G401.6 (cell line): ENCODE measurements around the gene GLCCI1.
"Not testable (repeated sequence)": the region's sequence is repeated elsewhere in the genome, so short reads cannot be mapped to it uniquely, and the experiment has no call there.

Source experiments
- FAIRE-seq: peaks from 2 replicates; lab custom pipeline; 2012; peaks lifted over from hg19 to GRCh38; lab: Jason Lieb, UNC

The GLCCI1 gene

DNA sequence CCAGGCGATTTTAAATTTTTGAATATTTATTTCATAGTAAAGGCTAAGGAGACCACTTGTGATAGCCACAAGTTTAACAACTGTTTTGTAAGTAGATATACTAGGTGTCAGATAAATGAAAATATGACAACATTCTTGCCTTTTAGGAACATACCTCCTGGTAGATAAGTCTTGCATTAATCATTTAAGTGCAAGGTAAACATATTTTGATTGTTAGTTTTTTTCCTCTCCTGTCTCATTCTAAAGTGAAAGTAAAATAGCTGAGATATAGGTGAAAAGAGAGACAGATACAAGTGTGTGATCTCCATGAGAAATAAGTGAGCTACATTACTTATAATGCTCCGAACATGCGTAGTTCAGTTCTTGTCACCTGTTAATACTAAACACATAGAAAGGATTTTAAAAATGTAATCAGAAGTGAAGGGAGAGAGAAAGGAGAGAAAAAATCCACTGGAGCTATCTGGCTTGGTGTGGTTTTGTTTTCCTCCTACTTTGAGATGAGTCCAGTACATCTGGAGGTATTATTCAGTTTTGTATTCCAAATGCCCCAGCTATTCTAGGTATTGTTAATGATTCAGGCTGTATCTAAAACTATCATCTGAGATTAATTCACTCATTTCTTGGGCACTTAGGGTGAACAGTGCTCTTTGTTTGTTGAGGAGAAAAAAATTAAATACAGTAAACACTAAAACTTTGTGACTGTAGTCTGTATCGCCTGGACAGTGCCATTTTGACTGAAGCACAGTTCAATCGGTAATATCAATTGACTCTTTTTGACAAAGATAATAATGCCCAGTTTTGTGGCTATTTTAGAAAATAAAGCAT, 21.2 kb downstream of the GLCCI1 start:
- FAIRE-seq = peak; percentile 69

DNA sequence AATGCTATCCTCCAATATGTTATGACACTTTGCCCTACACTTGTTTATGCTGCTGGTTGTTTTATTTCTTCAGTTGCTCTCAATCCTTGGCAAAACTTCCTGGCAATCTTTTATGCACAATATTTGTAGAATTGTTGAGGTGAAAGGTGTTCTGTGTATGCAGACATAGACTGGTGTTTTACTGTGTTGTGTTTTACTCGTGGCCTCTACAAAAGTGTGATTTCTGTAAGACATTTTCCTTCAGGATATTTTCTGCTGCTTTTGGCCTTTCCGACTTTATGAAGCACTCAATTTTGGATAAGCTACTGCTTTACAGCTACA, 21.8 kb downstream of the GLCCI1 start:
- FAIRE-seq = peak; percentile 23

DNA sequence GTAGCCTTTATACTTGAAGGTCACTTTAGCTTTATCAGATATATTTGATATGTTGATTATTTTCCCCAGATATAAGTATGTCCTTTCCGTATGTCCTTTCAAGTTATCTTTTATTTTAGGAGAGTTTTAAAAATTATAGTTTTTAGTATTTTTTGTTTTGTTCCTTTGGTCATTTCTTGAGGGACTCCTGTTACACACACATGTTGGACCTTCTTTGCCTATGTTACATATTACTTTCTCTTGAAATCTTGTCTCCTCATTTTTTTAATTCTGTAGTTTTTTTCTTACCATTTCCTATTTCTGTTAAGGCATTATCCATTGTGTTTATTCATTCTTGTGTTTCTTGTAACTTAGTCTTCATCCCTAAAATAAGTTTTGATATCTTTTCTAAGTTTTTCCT, 23.9 kb downstream of the GLCCI1 start:
- no peak for FAIRE-seq

DNA sequence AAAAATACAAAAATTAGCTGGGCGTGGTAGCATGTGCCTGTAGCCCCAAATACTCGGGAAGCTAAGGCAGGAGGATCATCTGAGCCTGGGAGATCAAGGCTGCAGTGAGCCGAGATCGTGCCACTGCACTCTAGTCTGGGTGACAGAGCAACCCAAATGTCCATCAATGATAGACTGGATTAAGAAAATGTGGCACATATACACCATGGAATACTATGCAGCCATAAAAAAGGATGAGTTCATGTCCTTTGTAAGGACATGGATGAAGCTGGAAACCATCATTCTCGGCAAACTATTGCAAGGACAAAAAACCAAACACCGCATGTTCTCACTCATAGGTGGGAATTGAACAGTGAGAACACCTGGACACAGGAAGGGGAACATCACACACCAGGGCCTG, 26.8 kb downstream of the GLCCI1 start:
- FAIRE-seq = not testable (repeated sequence)

DNA sequence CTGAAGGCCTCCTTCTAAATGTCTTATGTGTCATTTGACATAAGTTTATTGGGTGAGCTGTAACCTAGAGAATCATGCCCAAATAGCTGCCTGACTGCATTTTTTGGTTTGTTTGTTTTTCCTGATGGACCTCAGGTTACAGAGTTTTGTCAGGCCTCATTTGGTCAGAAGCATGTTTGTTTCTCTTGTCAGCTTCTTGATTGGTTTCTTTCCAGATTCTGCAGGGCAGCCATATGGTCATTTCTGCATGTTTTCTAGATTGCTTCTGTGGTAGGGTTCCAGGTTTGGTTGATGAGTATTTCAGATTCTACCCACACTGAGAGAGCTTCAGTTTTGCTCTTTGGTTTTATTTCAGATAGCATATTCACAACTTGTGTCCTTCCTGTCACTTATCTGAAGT, 28.0 kb downstream of the GLCCI1 start:
- FAIRE-seq = no peak

DNA sequence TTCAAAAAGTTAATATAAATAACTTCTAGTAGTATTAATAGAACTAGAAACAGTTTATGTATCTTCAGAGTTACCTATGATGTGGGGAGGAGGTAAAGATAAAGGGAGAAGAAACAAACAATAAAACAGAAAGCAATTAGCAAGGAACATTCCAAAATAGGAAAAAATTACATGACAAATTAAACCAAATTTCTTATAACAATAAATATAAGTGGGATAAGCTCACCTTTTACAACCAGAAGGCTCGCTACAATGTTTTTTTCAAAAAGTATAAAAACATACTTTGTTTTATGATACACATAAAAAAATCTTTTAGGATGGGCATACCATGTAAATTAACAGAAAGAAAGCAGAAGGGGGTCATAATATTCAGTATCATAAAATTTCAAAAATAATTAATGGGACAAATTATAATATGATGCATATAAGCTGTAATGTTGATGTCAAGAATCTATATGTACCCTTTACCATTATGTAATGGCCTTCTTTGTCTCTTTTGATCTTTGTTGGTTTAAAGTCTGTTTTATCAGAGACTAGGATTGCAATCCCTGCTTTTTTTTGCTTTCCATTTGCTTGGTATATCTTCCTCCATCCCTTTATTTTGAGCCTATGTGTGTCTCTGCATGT, 31.8 kb downstream of the GLCCI1 start:
- FAIRE-seq = no peak

DNA sequence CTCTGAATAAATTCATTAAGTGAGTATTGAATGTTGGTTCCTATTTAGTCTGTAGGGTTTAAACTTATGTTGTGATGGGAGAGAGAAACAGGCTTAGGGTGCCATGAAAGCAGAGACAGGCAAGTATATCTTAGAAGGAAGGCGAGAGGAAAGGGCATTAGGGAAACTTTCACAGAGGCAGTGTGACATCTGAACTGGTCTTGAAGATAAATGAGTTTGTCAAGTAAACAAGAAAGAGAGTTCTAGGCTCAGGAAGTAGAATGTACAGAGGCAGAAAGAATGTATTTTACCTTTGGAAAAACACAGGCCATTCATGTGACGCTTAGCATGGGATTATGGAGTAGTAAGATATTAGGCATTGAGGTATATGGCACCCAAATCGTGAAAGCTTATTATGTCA, 34.5 kb downstream of the GLCCI1 start:
- no peak for FAIRE-seq

DNA sequence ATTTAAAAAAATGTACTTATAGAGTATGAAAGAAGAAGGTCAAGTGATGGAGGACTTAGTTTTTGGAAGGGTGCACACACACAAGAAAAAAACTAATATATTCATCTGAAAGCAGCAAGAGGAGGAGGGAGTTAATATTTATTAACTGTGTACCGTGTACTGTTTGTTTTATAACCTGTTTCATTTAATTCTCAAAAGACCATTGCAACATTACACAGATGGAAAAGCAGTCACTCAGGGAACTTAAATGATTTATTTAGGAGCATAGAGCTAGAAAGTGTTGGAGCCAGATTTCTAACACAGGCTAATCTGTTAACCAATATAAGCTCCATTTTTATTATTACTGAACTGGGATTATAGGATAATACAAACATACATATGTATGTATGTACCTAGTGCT, 36.7 kb downstream of the GLCCI1 start:
- peak; percentile 64 for FAIRE-seq

DNA sequence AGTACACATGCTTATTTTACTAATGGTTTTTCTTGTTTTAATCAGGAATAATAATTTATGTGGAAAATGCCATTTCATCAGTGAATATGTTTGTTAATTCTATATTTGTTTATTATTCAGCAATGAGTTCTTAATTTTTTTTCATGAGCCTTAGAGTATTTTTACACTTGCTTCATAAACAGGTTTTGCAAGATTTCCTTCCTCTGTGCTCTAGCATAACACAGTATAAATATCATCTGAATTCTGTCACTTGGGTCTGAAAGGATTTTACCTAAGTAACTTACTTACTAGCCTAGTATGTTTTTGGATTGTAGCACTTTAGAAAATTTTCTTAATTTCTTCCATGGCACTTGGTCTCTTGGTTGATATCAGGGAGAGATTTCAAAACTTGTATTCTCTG, 45.8 kb downstream of the GLCCI1 start:
- FAIRE-seq = no peak

DNA sequence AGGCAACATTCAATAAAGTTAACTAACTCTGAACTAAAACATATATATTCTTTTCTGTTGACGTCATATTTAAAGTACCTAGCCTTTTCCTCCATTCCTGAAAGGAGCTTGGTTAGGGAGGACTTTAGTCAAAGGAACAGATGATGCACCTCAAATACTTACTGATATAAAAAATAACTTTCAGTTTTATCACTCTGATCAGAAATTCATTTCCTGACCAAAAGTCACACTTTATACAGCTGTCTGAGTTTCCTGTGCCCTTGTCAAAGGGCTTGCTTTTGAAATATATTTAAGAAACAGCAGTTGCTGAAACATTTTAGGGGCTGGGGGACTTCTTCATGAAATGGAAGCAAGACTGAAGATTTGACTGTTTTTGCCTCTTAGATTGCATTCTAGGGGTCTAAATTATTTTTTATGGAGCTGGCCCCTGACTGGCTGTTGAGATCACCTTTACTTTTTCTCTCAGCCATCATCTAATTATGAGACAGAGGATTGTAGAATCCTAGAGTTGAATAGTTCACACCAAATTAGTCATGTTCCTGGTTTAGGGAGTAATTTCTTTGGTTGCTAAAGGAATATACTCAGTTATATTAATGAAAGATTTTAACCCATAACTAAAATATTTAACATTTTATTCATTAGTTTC, 46.6 kb downstream of the GLCCI1 start:
- no peak for FAIRE-seq

DNA sequence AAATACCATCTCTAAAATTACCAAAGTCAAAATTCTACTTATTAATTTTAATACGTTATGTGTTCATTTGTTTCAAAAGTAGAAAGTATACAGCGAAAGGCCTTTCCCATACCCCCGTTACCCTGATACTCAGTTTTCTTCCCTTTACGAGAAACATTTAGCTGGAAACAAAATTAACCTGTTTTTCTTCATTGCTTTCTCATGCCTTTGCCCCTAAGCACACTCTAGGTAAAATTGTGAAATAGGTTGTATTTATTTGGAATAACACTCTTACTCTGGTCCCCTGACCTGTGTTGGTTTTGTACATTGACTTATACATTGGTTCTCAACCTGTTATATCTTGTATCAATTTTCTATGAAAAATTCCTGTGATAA, 47.1 kb downstream of the GLCCI1 start:
- peak; percentile 93 for FAIRE-seq

DNA sequence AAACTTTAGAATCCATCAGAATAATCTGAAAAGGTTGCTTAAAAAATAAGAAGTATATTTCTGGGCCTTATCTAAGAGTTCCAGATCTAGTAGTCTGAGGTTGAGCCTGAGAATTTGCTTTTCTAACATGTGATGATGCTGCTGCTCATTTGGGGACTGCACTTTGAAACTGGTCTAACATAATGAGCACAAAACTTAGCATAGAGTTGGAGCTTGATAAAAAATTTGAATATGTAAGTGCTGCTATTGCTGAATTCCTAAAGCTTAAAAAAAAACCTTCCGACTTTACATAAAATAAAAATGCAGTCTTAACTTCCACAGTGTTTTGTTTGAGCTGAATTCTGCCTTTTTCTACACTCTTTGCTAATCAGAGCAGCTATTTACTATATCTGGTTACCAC, 48.8 kb downstream of the GLCCI1 start:
- no peak for FAIRE-seq

DNA sequence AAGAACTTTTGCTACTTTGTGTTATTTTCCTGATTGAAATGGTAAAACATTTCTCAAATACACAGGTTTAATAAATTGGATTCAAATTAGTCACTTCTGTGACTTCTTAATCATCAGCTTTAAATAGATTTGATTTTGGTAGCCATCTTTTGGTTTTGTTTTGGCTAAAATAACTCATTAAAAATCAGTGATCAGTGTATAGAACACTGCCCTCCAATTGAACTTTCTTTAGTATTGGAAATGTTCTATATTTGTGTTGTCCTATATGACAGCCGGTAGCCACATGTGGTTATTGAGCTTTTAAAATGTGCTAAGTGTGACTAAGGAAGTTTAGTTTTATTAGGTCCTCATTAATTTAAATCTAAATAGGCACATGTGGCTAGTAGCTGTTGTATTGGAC, 50.4 kb downstream of the GLCCI1 start:
- FAIRE-seq = no peak

DNA sequence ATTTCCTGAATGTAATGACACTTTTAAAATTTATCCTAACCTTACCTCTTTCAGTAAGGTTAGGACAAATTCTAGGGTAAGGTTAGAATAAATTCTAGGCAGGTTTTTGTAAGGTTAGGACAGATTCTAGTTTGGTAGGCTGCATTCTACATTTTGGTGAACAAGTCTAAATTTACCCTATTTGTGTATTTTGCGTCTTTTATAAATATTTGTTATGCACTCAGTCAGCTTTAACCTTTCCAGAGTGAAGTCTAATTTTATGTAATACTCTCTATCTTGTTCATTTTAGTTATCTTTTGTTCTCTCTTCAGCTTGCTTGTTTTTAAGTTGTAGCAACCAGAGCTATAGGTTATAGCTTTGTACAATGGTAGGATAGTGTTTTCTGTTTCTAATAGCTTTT, 54.0 kb downstream of the GLCCI1 start:
- FAIRE-seq = peak; percentile 78

DNA sequence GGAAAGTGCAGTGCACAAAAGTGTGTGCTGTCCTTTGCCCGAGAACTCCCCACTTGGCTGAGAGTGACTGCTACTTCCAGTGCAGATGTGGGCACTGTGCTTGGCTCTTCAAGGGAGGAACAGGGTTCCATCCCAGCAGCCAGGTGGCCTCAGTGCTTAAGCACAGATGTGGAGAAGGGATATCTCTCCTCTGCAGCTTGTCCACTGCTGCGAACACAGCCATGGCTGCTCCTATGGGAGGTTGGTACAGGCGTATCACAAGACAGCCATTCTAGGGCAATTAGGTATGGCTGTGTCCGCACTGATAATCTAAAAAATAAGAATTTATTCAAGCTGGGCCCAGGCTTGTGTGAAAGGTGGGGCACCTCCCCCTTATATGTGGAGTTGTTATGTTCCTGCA, 66.6 kb downstream of the GLCCI1 start:
- FAIRE-seq = no peak

DNA sequence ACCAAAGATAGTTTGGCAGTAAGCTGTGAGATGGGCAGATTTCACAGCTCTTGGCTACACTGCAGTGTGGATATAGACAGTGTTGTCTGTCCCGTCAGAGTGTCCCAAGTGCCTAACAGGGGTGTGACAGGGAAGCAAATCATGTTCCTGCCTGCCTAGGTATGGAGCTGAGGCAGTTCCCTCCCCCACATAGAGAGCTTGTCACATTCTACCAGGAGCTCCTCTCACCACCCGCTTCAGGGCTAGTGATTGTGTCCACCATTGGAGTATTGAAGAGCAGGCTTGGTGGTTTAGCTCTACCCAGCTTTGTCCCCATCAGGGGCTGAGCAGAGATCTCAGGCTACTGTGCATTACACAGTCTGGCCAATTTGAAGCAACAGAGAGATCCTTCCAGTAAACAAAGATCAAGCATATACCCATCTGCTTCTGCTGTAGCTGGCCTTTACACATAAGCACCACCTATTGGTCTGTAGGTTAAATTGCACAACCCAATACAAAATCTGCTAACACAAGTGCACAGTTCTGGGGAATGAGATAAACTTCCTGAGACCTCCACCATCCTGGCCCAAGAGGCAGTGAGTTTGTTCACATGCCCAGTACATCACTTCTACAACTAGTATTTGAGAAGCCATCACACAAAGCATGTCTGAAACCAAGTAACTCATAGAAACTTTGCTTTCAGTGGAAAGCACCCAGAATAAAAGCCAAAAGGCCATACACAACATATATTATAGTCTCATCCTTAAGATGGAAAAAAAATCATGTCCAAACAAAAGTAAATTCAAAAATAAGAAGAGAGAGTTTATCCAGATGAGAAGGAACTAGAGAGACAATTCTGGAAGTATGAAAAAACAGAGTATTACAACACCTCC, 67.3 kb downstream of the GLCCI1 start:
- peak; percentile 97 for FAIRE-seq

DNA sequence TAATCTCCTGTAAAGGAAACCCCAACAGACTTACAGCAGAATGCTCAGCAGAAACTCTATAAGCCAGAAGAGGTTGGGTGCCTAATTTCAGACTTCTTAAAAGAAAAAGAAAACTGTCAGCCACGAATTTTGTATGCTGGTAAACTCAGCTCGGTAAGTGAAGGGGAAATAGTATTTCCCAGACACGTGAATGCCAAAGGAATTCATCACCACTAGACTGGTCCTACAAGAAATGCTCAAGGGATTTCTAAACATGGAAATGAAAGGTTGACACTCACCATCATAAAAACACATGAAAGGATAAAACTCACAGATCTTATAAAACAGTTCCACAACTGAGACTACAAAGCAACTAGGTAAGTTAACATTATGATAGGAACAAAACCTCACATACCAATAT, 68.6 kb downstream of the GLCCI1 start:
- no peak for FAIRE-seq

DNA sequence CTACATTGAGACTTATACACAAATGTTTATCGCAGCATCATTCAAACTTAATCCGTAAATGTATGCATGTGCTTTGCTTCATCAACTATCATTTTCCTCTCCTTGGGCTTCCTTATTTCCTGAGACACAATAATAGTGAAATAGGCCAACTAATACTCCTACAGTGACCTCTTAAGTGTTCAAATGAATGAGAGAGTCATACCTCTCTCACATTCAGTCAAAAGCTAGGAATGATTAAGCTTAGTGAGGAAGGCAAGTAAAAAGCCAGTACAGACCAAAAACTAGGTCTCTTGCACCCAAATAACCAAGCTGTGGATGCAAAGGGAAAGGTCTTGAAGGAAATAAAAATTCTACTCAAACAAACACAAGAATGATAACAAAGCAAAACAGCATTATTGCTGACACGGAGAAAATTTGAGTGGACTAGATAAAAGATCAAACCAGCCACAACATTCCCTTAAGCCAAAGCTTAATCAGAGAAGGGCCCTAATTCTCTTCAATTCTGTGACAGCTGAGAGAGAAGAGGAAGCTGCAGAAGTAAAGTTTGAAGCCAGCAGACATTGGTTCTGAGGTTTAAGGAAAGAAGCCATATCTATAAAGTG, 72.3 kb downstream of the GLCCI1 start:
- peak; percentile 77 for FAIRE-seq

DNA sequence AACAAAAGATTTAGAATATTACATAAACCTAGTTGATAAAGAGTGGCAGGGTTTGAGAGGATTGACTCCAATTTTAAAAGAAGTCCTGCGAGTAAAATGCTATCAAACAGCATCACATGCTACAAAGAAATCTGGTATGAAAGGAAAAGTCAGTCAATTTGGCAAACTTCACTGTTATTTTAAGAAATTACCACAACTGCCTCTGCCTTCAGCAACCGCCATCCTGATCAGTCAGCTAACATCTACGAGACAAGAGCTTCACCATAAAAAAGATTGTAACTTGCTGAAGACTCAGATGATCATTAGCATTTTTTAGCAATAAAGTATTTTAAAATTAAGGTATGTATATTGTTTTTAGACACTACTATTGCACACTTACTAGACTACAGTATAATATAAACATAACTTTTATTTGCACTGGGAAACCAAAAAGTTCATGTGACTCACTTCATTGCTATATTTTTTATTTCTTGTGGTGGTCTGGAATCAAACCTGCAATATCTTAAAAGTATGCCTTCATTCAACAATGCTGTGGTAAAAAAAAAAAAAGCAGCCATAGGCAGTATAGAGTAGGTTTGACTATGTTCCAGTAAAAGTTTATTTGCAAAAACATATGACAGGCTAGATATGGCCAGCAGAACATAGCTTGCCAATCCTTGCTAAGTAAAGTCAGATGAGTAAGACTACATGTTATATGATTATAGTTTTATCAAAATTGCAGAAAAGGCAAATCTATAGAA, 74.4 kb downstream of the GLCCI1 start:
- FAIRE-seq = peak; percentile 68

DNA sequence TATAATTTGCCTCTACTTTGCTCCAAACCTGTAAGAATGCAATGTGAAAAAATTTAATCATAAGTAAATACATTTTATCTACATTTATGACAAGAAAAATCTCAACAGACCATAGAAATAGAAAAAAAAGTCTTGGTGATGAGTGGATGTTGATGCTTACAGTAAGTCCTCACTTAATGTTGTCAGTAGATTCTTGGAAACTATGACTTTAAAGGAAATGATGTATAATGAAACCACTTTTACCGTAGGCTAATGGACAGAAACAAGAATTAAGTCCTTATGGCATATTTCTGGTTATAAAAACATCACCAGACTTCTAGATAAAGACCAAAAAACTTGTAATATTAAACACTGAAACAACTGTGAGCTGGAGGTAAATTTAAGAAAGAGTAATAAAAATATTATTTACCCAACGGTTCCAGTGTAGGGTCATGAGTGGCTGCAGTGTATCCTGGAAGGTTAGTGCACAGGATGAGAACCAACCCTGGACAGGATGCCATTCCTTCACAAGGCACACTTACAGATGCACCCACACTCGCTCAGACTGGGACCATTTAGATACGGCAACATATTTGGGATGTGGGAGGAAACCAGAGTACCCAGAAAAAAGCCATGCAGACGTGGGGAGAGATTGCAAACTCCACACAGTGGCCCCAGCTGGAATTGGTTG, 76.3 kb downstream of the GLCCI1 start:
- peak; percentile 84 for FAIRE-seq

DNA sequence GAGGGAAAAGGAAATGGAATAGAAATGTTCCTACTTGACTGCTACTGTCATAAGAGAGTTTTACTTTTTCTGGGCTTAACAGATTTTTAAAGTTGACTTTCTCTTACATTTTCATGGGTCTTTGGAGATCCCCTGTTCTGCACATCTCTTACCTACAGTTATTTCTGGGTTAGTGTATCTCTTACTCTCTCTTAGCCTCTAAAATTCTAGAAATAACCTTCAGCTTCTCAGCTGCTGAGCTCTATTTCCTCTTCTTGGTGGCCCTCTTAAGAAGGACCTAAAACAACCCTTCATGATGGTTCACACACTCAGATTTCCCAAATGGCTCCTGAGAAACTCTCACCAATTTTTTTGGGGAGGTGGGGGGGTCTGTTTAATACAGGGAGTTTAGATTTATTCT, 79.5 kb downstream of the GLCCI1 start:
- not testable (repeated sequence) for FAIRE-seq
